ENCODE measurements around the gene ARHGEF19.

ARHGEF19 gene

DNA sequence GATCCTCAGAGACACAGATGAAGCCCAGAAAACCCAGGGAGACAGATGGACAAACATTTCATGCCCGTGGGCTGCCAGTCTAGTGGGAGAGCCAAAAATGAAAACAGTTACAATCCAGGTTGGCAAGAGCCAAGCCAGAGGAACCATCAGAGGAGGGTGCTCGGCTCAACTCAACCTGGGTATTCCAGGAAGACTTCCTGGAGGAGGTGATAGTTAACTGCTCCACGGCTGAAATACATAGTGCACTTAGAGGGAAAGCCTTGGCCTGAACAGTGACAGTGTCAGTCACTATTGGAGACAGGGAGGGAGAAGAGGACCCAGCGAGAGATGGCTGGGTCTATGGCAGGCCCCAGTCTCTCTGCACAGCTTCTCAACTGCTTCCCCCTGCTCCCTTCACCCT, 1.9 kb downstream of the ARHGEF19 start:
- H3K4me3 ChIP-seq (ENCODE audit: low read depth, low read length), result no peak overlapping the region
- H3K79me2 ChIP-seq (ENCODE audit: control insufficient read depth, insufficient read depth, low read length, unreplicated experiment), result no peaks in the 10 kb centered on the region
- no peak overlapping the region for H3K27ac ChIP-seq (ENCODE audit: low read depth, low read length)
- no peaks in the 10 kb centered on the region for H3K36me3 ChIP-seq (ENCODE audit: insufficient read depth, low read length)
- H2AFZ ChIP-seq (ENCODE audit: low read length, unreplicated experiment), result no peak overlapping the region
- peaks cover 8% of the 10 kb centered on the region for H3K4me1 ChIP-seq (ENCODE audit: control insufficient read depth, insufficient read depth, low read length, unreplicated experiment)
- H3K27me3 ChIP-seq (ENCODE audit: insufficient read depth, low read length), result no peaks in the 10 kb centered on the region

DNA sequence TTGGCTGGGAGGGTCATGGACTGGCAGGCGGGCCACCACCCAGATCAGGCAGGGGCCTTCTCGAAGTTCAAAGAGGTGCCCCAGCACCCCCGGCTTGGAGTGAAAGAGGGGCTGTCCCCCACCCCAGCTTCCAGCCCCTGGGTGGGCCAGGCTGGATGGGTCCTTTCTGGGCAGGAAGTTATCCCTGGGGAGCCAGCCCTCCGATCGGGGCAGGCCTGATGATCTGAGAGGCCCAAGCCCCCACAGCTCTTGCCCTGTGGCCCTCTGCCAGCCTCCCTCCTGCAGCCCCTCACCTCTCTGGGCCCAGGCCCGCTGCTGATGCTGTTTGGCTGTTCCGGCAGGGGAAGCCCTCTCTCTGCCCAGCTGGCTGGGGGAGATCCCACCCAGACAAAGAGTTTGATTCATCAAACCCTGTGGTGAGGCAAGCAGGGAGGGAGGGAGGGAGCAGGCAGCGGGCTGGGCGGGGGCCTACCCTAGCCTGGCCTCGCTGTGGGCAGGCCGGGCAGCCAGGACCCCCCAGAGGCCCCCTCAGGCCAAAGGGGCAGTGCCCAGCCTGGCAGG, 2.5 kb downstream of the ARHGEF19 start:
- Histone ChIP-seq H3K4me1 (ENCODE audit: control insufficient read depth, insufficient read depth, low read length, unreplicated experiment) (peaks cover 8% of the 10 kb centered on the region), H3K27ac (ENCODE audit: low read depth, low read length) (no peak overlapping the region), H3K27me3 (ENCODE audit: insufficient read depth, low read length) (no peaks in the 10 kb centered on the region), H3K4me3 (ENCODE audit: low read depth, low read length) (no peak overlapping the region), H2AFZ (ENCODE audit: low read length, unreplicated experiment) (no peak overlapping the region), H3K79me2 (ENCODE audit: control insufficient read depth, insufficient read depth, low read length, unreplicated experiment) (no peaks in the 10 kb centered on the region), H3K36me3 (ENCODE audit: insufficient read depth, low read length) (no peaks in the 10 kb centered on the region)

DNA sequence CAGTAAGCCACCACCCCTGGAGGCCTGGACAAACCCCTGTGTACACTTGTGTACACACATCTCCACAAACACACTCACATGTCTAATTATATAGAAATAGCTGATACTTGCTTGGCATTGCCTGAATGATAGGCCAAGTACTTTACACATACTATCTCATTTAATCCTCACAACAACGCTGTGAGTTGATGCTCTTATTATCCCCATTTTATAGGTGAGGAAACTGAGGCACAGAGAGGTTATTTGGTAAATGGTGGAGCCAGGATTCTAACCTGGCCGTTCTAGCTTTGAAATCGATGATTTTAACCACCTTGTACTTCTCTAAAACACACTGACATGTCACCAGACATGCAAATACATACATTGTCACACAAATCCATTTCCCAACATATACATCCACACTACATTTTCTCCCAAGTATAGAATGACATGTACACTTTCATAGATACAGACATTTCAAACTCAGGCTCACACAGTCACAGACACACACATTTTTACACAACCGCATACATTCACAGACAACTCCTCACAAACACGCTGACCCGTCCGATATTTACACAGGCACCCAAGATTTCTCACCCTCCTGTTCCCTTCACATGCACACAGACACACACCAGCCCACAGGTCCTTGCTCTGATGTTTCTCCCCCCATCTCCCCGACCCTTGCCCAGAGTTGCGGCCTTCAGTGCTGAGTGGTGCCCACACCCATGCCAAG, 3.2 kb downstream of the ARHGEF19 start:
- Histone ChIP-seq H3K79me2 (ENCODE audit: control insufficient read depth, insufficient read depth, low read length, unreplicated experiment) (no peaks in the 10 kb centered on the region), H3K27me3 (ENCODE audit: insufficient read depth, low read length) (no peaks in the 10 kb centered on the region), H3K4me3 (ENCODE audit: low read depth, low read length) (no peak overlapping the region), H3K36me3 (ENCODE audit: insufficient read depth, low read length) (no peaks in the 10 kb centered on the region), H3K27ac (ENCODE audit: low read depth, low read length) (no peak overlapping the region), H3K4me1 (ENCODE audit: control insufficient read depth, insufficient read depth, low read length, unreplicated experiment) (peaks cover 8% of the 10 kb centered on the region), H2AFZ (ENCODE audit: low read length, unreplicated experiment) (no peak overlapping the region)

DNA sequence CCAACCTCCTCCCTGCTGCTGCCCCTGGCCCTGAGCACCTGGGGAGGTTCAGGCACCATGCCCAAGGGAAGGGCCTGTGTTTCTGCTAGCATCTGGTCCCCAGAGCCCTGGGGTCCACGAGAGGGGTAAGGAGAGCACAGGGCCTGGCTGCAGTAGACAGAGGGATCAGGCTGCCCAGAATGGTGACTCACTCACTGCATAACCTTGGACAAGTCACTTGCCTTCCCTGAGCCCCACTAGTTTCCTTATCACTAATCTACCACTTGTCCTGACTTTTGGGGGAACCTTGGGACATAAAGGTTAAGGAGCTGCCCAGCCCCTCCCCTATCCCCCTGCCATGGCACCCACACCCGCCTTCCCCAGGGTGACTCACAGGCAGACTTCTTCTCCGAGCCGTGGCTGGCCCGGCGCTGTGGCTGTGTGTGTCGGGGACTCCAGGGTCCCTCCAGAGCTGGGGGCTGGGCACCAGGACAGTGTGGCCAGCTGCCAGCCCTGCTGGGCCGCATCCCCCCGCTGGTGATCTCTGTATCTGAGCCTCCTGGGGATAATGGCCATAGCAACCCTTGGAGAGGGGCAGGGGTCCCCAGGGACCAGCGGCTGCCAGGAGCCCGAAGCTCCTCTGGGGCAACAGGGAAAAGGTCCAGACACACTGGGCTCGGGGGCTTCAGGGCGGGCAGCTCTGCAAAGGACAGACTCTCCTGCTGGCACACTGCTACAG, 4.0 kb downstream of the ARHGEF19 start:
- Histone ChIP-seq H2AFZ (ENCODE audit: low read length, unreplicated experiment) (no peak overlapping the region), H3K79me2 (ENCODE audit: control insufficient read depth, insufficient read depth, low read length, unreplicated experiment) (no peaks in the 10 kb centered on the region), H3K4me1 (ENCODE audit: control insufficient read depth, insufficient read depth, low read length, unreplicated experiment) (peaks cover 8% of the 10 kb centered on the region), H3K27ac (ENCODE audit: low read depth, low read length) (no peak overlapping the region), H3K4me3 (ENCODE audit: low read depth, low read length) (no peak overlapping the region), H3K36me3 (ENCODE audit: insufficient read depth, low read length) (no peaks in the 10 kb centered on the region), H3K27me3 (ENCODE audit: insufficient read depth, low read length) (no peaks in the 10 kb centered on the region)

DNA sequence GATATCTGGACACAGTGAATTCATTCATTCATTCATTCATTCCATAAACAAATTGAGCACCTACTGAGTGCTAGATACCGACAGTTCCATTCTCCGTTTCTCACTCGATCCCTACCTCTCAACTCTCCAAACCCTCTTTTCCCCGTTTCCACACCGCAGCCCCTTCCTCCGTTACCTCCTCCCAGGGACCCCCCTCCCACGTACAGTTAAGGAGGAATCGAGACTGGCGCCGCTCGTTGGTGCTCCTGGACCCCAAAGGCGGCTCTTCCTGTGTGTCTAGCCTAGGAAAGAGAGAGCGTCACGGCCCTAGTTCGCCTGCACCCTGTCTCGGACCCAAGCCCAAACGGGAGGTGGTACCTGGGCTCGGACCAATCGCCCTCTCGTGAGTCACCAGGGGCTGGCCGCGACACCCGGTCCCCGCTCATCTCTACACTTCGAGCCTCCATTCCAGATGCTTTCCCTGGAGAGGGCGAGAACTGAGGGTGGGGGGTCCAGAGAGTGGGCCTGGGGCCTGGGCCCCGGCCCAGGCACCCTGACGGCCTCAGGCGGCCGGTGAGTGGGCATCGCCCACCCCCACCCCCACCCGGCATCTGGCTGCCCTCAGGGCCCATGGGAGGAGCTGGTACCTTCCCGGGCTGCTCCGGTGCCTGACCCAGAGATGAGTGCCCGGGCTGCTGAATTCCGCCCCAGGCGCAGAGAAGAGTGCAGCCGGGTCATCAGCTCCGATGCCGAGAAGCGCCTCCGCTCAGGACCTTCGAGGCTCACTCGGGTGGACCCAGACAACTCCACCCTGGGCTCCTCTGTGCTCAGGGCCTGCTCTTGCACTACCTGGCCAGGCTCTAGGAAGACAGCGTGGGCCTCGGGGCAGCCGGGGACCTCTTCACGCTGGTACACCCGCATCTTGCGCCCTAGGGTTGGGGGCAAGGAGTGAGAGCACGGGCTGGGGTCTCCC, 4.9 kb downstream of the ARHGEF19 start:
- H3K4me3 ChIP-seq (ENCODE audit: low read depth, low read length), result peak overlapping the region; percentile 78
- no peaks in the 10 kb centered on the region for H3K79me2 ChIP-seq (ENCODE audit: control insufficient read depth, insufficient read depth, low read length, unreplicated experiment)
- H3K27ac ChIP-seq (ENCODE audit: low read depth, low read length), result peak overlapping the region; percentile 85
- peak overlapping the region; percentile 65 for H2AFZ ChIP-seq (ENCODE audit: low read length, unreplicated experiment)
- no peaks in the 10 kb centered on the region for H3K27me3 ChIP-seq (ENCODE audit: insufficient read depth, low read length)
- peaks cover 8% of the 10 kb centered on the region for H3K4me1 ChIP-seq (ENCODE audit: control insufficient read depth, insufficient read depth, low read length, unreplicated experiment)
- no peaks in the 10 kb centered on the region for H3K36me3 ChIP-seq (ENCODE audit: insufficient read depth, low read length)

DNA sequence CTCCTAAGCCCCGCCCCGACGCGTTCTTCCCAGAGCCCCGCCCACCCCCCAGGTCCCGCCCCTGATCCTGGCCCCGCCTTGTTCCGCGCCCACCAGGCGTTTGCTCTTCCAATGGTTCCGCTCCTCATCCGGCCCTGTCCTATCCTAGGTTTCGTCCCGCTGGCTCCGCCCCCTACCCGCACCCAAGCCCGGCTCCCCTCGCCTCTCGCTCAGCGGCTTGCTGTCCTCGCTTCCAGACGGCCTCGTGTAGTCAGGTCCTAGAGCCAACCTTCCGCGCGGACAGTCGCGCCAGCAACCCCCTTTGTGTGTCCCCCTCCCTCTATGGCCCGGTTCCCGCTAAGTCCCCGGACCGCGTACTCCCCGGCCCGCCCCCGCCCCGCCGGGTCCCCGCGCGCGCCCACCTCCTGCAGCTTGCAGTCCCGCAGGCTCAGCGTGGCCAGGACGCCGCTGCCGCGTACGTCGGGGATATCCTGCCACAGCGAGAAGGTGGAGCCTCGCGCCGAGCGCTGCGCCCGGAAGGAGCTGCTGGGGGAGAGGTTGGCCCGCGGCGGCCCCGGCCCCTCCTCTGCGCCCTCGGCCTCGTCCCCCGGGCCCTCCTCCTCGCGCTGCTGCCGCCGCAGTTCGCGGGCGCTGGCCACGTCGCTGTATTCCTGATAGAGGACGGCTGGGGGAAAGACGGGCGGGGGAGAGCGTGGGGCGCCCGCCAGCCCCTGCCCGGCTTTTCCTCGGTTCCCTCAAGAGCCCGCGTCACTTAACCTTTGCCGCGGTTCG, 5.7 kb downstream of the ARHGEF19 start:
- Histone ChIP-seq H3K27me3 (ENCODE audit: insufficient read depth, low read length) (no peaks in the 10 kb centered on the region), H3K27ac (ENCODE audit: low read depth, low read length) (peak overlapping the region; percentile 85), H3K4me1 (ENCODE audit: control insufficient read depth, insufficient read depth, low read length, unreplicated experiment) (peaks cover 8% of the 10 kb centered on the region), H3K36me3 (ENCODE audit: insufficient read depth, low read length) (no peaks in the 10 kb centered on the region), H3K4me3 (ENCODE audit: low read depth, low read length) (peak overlapping the region; percentile 78), H2AFZ (ENCODE audit: low read length, unreplicated experiment) (peak overlapping the region; percentile 65), H3K79me2 (ENCODE audit: control insufficient read depth, insufficient read depth, low read length, unreplicated experiment) (no peaks in the 10 kb centered on the region)

DNA sequence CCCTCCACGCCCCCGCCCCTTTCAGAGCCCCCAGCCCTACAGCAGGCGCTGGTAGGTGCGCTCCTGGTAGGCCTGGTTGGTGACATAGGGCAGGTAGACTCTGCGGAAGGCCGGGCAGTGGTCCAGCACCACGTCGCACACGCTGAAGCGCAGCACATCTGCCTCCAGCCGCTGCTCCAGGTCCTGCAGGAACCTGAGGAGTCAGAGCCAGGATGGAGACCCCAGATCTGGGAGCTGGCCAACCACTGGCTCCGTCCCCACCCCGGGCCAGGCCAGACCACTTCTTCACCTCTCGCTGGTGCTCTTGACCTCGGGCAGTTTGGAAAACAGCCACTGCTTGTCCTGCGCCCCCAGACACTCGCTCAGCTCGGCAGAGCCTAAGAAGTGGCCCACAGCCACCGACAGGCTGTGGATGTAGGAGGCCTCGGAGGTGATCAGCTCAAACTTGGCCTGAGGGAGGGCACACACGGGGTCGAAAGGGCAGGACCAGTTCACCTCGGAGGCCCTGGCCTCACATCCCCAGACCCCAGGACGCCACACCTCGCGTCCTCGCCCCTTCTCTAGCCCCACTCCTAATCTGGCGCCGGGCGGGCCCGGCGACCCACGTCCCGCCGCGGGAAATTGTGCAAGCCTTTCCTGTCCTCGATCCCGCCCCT, 6.4 kb downstream of the ARHGEF19 start:
- H3K27ac ChIP-seq (ENCODE audit: low read depth, low read length), result no peak overlapping the region
- H3K27me3 ChIP-seq (ENCODE audit: insufficient read depth, low read length), result no peaks in the 10 kb centered on the region
- H3K36me3 ChIP-seq (ENCODE audit: insufficient read depth, low read length), result no peaks in the 10 kb centered on the region
- H3K79me2 ChIP-seq (ENCODE audit: control insufficient read depth, insufficient read depth, low read length, unreplicated experiment), result no peaks in the 10 kb centered on the region
- H3K4me1 ChIP-seq (ENCODE audit: control insufficient read depth, insufficient read depth, low read length, unreplicated experiment), result peaks cover 8% of the 10 kb centered on the region
- H2AFZ ChIP-seq (ENCODE audit: low read length, unreplicated experiment), result peak overlapping the region; percentile 97
- H3K4me3 ChIP-seq (ENCODE audit: low read depth, low read length), result peak overlapping the region; percentile 83

DNA sequence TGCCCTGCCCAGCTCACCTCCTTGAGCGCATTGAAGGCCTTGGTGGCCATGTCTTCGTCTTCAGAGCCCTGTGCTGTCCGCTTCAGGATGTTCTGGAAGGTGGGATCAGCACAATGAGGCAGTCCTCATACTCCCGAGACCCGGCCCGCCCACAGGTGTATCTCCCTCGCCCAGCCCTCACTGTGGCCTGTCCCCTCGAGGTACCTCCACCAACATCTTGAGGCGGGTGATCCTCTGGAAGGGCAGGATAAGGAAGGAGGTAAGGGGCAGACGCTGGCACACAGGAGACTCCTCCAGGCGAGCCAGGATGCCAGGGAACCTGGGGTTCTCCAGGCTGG, 7.1 kb downstream of the ARHGEF19 start:
- Histone ChIP-seq H3K4me3 (ENCODE audit: low read depth, low read length) (no peak overlapping the region; the same call in 1 of the 2 replicates), H2AFZ (ENCODE audit: low read length, unreplicated experiment) (no peak overlapping the region), H3K27ac (ENCODE audit: low read depth, low read length) (no peak overlapping the region), H3K36me3 (ENCODE audit: insufficient read depth, low read length) (no peaks in the 10 kb centered on the region), H3K79me2 (ENCODE audit: control insufficient read depth, insufficient read depth, low read length, unreplicated experiment) (no peaks in the 10 kb centered on the region), H3K4me1 (ENCODE audit: control insufficient read depth, insufficient read depth, low read length, unreplicated experiment) (peaks cover 8% of the 10 kb centered on the region), H3K27me3 (ENCODE audit: insufficient read depth, low read length) (no peaks in the 10 kb centered on the region)

DNA sequence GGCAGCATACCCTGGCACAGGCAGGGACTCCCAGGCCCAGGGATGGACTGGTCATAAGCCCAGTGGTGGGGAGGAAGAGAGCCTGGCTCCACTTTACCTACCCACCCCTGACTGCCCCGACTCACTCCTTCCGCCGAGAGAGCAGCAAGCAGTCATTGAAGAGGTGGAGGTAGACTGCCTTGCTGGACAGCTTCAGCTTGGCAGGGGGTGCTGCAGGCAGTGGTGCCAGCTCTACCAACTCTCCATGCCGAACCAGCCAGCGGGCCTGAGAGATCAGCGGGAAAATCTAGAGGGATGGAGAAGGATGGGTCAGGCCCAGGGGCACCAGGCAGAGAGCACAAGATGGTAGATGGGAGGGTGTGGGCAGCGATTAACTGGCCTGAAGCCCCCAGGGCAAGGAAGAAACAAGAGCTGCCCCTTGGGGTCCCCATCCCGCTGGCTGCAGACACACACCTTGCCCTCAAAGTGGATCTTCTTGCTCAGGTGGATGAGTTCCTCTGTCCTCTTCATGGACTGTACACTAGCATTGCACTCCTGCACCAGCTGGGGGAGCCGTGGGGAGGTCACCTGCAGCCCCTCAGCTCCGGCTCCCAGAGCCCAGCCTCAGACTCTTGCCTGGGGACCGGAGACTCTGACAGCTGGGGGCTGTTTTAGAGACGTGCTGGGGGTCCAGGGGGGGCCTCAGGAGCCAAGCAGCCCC, 7.7 kb downstream of the ARHGEF19 start:
- H3K36me3 ChIP-seq (ENCODE audit: insufficient read depth, low read length), result no peaks in the 10 kb centered on the region
- no peaks in the 10 kb centered on the region for H3K27me3 ChIP-seq (ENCODE audit: insufficient read depth, low read length)
- no peaks in the 10 kb centered on the region for H3K79me2 ChIP-seq (ENCODE audit: control insufficient read depth, insufficient read depth, low read length, unreplicated experiment)
- no peak overlapping the region for H3K27ac ChIP-seq (ENCODE audit: low read depth, low read length)
- H3K4me1 ChIP-seq (ENCODE audit: control insufficient read depth, insufficient read depth, low read length, unreplicated experiment), result peaks cover 8% of the 10 kb centered on the region
- H3K4me3 ChIP-seq (ENCODE audit: low read depth, low read length), result no peak overlapping the region
- H2AFZ ChIP-seq (ENCODE audit: low read length, unreplicated experiment), result no peak overlapping the region

Data from ACC112 (cell line).